ENCODE measurements around the gene DIS3L2.

The DIS3L2 gene

GRCh38 chr2:232204457-232204931 is 243.0 kb downstream of the DIS3L2 start:
- no peak for DNase-seq

GRCh38 chr2:232207174-232207573 is 245.7 kb downstream of the DIS3L2 start:
- no peak for DNase-seq

- no peak for DNase-seq
Measured at GRCh38 chr2:232210306-232210705, 248.8 kb downstream of the DIS3L2 start.

DNA sequence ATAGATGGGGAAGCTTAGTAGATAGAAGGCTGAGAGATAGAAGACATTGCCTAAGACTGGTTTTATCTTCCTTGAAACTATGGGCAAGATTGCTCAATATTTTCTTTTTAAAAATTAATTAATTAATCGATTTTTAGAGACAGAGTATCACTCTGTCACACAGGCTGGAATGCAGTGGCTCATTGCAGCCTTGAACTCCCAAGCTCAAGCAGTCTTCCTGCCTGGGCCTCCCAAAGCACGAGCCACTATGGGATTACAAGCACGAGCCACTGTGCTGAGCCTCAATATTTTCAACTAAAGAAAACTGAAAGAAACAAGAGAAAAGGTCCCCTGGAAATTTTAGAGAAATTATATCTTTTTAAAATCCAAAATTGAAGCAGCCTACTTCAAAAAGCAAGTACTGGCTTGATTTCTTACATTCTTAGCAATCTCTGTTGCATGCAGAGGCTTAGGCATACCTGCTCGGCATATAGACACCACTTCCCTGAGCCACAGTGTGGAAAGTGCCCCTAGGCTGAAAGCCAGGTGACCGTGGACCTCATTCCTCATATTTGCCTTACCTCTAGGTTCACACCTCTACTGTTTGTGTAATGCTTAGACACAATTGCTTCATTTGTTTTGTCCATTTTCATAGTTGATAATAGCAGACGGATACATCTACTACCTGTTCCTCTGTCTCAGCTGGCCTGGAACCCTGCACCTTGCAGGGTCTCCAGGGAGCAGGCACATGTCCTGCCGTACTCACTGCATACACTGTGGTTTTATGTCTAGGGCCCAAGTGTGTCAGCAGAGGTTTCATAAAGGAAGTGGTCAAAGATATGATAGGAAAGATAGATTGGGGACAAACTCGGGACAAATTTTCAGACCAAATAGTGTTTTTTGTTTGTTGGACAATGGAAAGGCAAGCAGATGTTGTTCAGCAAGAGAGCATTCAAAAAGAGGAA is 250.5 kb downstream of the DIS3L2 start:
- DNase-seq: no peak

DNA sequence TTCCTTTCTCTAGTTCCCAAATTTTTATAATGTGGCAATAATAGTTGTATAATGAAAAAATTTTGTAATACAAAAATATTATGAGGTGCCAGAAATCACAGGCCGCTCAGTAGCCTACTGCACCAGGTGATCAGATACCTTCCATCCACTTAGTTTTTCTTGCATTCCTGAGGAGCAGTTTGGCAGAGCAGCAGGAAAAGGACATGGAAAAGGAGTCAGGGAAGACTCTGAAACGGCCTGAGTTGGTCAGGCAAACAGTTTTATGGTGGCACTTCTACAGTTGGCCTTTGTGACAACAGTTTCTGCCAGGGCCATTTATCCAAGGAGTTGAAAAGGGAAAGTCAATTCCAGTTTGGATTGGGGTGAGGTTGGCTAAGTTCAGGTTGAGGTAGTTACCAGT is 251.7 kb downstream of the DIS3L2 start:
- DNase-seq: no peak

- no peak for DNase-seq
Measured at GRCh38 chr2:232214053-232214452, 252.5 kb downstream of the DIS3L2 start.

GRCh38 chr2:232216028-232216427 is 254.5 kb downstream of the DIS3L2 start:
- no peak for DNase-seq

DNA sequence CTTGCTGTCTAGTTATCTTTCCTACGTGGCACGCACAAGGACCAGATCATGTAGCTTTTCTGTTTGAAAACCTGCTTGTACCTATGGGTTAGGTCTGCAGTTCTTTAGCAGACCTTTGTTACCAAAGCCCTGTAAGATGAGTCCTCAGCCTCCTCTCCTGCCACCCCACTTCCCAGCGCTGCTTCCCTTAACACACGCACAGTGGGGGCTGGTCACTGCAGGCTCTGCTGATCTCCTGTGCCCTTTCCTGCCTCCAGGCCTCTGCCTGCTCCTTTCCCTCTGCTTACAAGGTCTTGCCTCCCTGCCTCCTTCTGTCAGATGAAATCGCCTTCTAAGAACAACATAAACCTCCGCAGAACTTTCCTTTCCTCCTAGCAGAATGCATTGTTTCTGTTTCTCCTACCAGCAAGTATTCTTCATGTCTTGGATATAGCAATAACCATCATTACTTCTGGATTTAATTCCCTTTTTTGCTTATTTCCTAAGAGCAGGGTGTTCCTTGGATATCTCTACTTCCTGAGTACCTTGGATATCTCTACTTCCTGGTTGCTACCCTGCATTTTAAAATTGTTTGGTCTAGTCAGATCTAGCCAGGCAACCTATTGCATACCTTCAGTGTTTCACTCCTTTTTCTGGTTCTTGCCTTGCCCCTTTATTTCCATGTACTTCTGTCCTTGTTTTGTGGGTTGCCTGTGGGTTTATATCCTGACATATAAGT is 257.4 kb downstream of the DIS3L2 start:
- no peak for DNase-seq

GRCh38 chr2:232219496-232219870 is 258.0 kb downstream of the DIS3L2 start:
- DNase-seq: no peak

DNA sequence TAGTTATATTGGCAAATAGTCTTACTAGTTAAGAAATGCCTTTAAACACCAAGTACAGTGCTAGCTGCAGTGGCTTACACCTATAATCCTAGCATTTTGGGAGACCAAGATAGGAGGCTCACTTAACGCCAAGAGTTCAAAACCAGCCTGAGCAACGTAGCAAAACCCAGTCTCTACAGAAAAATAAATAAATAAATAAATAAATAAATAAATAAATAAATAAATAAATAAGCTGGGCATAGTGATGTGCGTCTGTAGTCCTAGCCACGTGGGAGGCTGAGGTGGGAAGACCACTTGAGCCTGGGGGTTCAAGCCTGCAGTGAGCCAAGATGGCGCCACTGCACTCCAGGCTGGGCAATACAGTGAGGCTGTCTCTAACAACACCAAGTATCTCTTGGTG is 258.4 kb downstream of the DIS3L2 start:
- DNase-seq: no peak

GRCh38 chr2:232225429-232225828 is 263.9 kb downstream of the DIS3L2 start:
- no peak for DNase-seq

DNA sequence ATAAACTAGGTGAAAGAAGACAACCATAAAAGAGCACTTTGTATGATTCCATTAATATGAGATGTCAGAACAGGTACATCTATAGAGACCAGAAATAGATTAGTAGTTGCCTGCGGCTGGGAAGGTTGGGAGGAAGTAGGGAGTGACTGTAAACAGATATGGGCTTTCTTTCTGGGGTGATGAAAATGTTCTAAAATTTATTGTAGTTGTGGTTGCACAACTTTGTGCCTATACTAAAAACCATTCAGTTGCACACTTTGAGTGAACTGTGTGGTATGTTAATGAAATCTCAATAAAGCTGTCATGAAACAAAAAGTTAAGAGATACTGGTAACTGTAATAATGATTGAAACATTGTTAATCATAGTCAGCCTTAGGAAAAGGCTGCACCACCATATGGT is 264.4 kb downstream of the DIS3L2 start:
- DNase-seq: no peak

DNA sequence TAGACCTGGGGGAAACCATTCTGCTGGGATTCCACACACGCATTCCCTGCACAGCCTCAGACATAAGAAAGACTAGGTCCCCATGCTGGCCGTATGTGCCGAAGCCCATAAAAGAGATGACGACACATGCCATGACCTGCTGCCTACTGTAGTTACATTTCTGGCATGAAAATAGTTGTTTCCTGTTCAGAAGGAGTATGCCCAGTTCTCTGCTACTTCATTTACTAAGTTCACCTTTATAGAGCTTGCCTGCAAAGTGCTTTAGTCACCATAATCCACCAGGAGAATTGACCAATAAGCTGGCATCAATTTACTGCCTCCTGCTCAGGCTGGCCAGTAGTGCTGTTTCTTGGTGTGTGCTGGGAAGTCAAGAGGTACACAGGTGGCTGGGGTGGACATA is 266.8 kb downstream of the DIS3L2 start:
- DNase-seq: no peak

- no peak for DNase-seq
Measured at GRCh38 chr2:232228971-232229894, 267.7 kb downstream of the DIS3L2 start.

DNA sequence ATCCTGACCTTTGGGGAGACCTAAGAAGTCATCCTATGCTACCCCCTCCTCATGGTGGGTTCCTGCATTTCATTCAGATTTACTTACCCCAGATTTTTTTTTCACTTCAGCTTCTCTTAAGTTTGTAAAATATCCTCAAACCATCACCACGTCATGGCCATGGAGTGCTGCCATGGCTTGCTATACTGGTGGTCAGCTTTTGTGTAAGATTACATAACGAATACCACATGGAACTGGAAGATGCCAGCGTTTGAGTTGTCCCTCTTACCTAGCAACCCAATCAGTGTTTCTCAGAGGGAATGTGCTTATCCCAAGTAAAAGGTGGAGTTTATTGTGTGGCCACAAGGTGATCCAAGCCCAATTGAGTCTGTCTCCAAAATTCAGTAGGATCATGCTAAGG is 268.4 kb downstream of the DIS3L2 start:
- no peak for DNase-seq

DNA sequence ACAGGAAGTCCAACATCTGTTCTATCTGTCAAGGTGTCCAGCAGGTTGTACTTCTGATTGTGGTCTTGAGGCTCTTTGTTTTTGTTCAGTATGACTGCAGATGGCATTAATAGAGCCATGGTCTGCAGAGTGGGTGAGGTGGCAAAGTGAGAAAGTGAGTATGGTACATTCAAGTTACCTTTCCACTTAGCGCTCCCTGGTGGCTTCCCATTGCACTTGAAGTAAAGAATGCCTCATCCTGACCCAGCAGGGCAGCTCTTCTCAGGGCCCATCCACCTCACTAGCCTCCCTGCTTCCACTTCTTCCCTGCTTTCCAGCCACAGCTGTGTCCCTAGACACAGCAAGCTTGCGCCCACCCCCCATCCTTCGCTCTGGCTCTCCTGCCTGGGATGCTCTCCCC is 269.0 kb downstream of the DIS3L2 start:
- no peak for DNase-seq

GRCh38 chr2:232231554-232231953 is 270.0 kb downstream of the DIS3L2 start:
- DNase-seq: no peak

DNA sequence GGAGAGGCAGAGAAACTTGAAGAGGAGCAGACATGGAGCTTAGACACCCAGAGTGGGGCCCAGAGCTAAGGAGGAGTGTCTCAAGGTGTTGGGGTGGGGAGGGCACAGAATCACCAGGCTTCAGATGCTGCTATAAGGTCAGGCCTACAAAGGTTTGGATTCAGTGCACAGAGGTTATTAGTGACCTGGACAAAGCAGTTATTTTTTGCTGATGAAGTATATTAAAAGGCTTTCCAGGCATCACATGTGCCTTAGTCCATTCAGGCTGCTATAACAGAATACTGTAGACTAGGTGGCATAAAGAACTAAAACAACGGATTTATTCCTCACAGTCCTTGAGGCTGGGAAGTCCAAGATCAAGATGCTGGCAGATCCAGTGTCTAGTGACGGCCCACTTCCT is 271.4 kb downstream of the DIS3L2 start:
- no peak for DNase-seq

DNA sequence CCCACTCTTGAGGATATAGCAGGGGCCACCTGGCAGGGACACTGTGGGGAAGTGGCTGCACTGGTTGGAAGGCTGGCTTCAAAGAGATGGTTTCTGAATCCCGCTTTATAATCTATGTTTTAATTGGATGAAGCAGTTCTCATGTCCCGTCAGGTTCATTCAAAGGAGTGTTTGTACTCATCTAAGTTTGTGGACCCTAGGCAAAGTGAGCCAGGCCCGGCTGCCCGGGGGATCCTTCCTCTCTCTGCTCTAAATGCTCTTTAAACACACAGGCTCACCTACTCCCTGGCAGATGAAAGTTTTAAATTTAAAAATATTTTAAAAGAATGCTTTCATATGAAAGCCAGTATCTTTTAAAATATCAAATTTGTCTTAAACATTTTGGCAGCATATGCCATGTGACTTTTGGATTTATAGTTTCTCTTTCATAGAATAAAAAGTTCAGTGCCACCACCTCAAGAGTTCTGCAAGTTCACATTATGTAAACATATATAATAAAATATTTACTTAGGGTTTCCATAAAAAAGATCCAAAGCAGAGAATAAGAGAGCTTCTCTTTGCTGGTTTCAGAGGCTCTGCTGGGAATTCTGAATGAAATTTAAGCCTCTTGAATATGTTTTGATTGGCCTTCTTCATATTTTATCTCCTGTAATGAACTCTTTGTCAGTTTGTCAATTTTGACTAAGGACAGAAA is 273.6 kb downstream of the DIS3L2 start:
- DNase-seq: no peak

- DNase-seq: no peak
Measured at GRCh38 chr2:232235716-232236115, 274.2 kb downstream of the DIS3L2 start.

DNA sequence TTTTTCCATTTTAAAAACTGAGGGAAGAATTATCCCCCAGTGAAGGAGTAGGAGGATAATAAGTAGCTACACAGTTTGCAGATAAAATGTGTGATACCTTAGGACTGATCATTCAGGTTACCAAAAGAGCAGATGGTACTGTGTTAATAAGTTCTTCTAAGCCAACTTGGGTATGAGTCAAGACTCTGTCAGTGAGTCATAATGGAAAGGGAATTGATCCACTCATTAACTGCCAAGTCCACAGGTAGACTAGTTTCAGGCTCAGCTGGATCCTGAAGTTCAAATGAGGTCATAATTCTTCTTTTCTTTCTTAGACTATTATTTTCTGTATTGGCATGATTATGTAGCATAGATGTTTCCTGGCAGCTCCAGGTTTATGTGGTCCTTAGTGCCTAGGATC is 274.7 kb downstream of the DIS3L2 start:
- DNase-seq: no peak

GRCh38 chr2:232237464-232237863 is 276.0 kb downstream of the DIS3L2 start:
- no peak for DNase-seq
